ENCODE results near the gene PLCG2.

PLCG2 gene

DNA sequence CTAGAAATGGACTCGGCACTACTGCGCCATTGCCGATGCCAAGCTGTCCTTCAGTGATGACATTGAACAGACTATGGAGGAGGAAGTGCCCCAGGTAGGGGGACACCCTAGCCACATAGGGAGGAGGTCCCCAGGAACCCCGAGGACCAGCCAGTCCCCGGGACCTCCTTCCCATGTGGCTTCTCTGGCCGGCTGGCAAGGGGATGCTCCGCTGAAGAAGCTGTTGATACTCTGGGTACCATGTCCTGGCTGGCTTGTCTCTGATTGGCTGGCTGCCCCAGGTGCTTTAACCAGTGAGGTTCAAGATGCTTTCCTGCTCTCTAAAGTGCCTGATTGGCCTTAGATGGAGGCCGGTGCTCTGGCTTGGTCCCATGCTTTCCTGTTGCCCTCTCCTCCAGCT lies 128.6 kb downstream of the PLCG2 start:
- H3K4me3 ChIP-seq (ENCODE audit: low read depth, low read length): no peak overlapping the region
- in situ Hi-C loops (cut with HindIII; ENCODE audit: low sequenced_read_pairs): no loop called here
- DNase-seq (ENCODE audit: low read depth, low spot score): no peak
- TF ChIP-seq, protein P1, sequence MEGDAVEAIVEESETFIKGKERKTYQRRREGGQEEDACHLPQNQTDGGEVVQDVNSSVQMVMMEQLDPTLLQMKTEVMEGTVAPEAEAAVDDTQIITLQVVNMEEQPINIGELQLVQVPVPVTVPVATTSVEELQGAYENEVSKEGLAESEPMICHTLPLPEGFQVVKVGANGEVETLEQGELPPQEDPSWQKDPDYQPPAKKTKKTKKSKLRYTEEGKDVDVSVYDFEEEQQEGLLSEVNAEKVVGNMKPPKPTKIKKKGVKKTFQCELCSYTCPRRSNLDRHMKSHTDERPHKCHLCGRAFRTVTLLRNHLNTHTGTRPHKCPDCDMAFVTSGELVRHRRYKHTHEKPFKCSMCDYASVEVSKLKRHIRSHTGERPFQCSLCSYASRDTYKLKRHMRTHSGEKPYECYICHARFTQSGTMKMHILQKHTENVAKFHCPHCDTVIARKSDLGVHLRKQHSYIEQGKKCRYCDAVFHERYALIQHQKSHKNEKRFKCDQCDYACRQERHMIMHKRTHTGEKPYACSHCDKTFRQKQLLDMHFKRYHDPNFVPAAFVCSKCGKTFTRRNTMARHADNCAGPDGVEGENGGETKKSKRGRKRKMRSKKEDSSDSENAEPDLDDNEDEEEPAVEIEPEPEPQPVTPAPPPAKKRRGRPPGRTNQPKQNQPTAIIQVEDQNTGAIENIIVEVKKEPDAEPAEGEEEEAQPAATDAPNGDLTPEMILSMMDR (IDR thresholded peaks at IDR 0.05; ENCODE audit: low read depth, low read length): no peak

DNA sequence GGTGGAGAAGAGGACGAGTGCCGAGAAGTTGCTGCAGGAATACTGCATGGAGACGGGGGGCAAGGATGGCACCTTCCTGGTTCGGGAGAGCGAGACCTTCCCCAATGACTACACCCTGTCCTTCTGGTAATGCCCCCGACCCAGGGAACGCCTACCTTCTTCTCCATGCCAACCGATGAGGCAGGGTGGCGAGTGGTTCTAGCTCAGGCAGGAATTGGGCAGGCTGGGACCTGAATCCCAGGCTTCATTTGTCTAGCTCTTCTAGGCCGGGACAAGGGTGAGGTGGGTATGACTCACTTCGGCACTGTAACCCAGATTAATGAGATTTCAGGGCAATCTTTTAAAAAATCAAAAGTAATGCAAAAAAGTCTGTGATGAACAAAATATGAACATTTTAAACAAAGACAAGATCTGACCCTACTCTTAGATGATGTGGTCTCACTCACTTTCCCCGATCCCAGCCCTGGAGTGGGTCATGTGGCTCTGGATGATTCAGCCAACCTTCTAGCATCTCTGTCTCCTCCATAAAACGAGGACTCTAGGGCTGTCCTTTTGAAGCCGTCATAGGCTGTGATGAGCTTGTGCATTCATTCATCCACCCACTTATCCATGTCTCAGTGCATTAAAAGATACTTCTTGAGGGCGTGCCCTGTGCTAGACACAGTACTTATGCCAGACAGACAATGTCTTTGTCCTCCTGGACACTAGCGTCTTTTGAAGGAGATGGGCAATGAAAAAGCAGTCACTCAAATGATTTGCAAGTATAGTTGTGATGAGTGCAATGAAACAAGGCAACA lies 129.6 kb downstream of the PLCG2 start:
- TF ChIP-seq, protein P1 (IDR thresholded peaks at IDR 0.05; ENCODE audit: low read depth, low read length): no peak
- in situ Hi-C loops (cut with HindIII; ENCODE audit: low sequenced_read_pairs): no loop called here
- no peak overlapping the region for H3K4me3 ChIP-seq (ENCODE audit: low read depth, low read length)
- no peak for DNase-seq (ENCODE audit: low read depth, low spot score)

DNA sequence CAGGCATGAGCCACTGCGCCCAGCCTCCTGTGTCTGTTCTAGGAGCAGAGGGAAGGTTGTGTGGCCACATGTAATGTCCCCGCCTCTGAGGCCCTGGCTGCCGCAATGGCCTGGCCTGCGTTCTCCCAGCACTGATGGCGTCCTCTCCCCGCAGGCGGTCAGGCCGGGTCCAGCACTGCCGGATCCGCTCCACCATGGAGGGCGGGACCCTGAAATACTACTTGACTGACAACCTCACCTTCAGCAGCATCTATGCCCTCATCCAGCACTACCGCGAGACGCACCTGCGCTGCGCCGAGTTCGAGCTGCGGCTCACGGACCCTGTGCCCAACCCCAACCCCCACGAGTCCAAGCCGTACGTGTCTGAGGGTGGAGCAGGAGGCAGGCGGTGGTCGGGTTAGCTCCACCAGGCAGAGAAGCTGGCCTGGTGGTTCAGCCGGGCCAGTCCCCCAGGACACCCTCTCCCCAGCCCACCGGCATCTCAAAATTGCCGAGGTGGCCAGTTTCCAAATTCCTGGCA lies 131.3 kb downstream of the PLCG2 start:
- in situ Hi-C loops (cut with HindIII; ENCODE audit: low sequenced_read_pairs): no loop called here
- no peak overlapping the region for H3K4me3 ChIP-seq (ENCODE audit: low read depth, low read length)
- no peak for DNase-seq (ENCODE audit: low read depth, low spot score)
- TF ChIP-seq, protein P1 (IDR thresholded peaks at IDR 0.05; ENCODE audit: low read depth, low read length): no peak

DNA sequence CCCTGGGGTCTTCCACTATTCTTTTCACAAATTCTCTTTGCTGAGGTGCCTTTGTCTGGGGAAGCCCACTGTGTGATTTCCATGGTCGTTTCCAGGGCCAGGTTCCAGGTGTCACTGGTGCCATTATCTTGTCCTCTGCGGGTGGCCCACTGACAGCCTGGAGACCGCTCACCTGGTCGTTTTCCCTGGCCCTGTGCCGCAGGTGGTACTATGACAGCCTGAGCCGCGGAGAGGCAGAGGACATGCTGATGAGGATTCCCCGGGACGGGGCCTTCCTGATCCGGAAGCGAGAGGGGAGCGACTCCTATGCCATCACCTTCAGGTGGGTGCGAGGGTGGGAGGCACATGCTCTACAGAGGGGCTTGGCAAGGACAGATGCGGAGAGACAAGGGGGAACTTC lies 133.3 kb downstream of the PLCG2 start:
- TF ChIP-seq, protein P1 (IDR thresholded peaks at IDR 0.05; ENCODE audit: low read depth, low read length): no peak
- in situ Hi-C loops (cut with HindIII; ENCODE audit: low sequenced_read_pairs): no loop called here
- no peak overlapping the region for H3K4me3 ChIP-seq (ENCODE audit: low read depth, low read length)
- DNase-seq (ENCODE audit: low read depth, low spot score): no peak

DNA sequence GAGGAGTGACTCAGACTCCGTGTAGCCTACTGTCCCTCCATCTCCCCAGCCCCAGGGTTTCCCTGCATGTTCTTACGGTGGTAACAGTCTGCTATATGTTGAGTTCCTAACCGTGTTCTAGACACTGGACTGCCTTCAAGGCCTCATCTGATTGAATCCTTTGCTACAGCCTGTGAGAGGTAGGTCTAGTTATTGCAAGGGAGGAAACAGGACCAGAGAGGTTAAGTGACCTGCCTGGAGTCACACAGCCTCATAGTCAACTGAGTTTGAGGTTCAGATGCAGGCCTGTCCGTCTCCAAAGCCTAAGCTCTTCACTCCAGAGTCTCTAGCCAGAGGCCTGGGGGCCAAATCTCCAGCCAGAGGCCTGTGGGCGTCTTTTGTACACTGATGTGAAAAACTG lies 134.1 kb downstream of the PLCG2 start:
- no peak overlapping the region for H3K4me3 ChIP-seq (ENCODE audit: low read depth, low read length)
- in situ Hi-C loops (cut with HindIII; ENCODE audit: low sequenced_read_pairs): no loop called here
- no peak for DNase-seq (ENCODE audit: low read depth, low spot score)
- TF ChIP-seq, protein P1 (IDR thresholded peaks at IDR 0.05; ENCODE audit: low read depth, low read length): no peak

DNA sequence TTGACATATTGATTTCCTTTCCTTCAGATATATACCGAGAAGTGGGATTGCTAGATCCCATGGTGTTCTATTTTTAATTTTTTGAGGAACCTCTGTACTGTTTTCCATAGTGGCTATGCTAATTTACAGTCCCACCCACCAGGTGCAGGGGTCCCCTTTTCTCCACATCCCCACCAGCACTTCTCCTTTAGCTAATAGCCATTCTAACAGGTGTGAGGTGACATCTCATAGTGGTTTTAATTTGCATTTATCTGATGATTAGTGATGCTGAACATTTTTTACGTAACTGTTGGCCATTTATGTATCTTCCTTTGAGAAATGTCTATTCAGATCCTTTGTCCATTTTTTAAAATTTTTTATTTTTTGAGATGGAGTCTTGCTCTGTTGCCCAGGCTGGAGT lies 138.3 kb downstream of the PLCG2 start:
- no peak for DNase-seq (ENCODE audit: low read depth, low spot score)
- in situ Hi-C loops (cut with HindIII; ENCODE audit: low sequenced_read_pairs): no loop called here
- no peak overlapping the region for H3K4me3 ChIP-seq (ENCODE audit: low read depth, low read length)
- TF ChIP-seq, protein P1 (IDR thresholded peaks at IDR 0.05; ENCODE audit: low read depth, low read length): no peak

Data from astrocyte of the spinal cord (primary cell).